ENCODE data around the gene SMIM15.

SMIM15 gene

GRCh38 chr5:61177716-61178115 lies 15.4 kb upstream of the SMIM15 start:
- H3K4me3 ChIP-seq (ENCODE audit: low read depth, low read length, poor library complexity, severe bottlenecking): no peak overlapping the region
- H3K4me1 ChIP-seq (ENCODE audit: insufficient read depth, low read length, severe bottlenecking): no peaks in the 10 kb centered on the region
- H4K20me1 ChIP-seq (ENCODE audit: insufficient read depth, low read length): no peaks in the 10 kb centered on the region
- no peak overlapping the region for H3K4me2 ChIP-seq (ENCODE audit: low read length)
- H3K27me3 ChIP-seq (ENCODE audit: insufficient read depth, low read length): no peaks in the 10 kb centered on the region
- TF ChIP-seq EZH2 (IDR thresholded peaks at IDR 0.05; ENCODE audit: borderline replicate concordance, low read length): no peak
- TF ChIP-seq CTCF (IDR thresholded peaks at IDR 0.05; ENCODE audit: low read length): no peak
- H3F3A ChIP-seq (ENCODE audit: insufficient read depth, low read length): no peaks in the 10 kb centered on the region
- H3K36me3 ChIP-seq (ENCODE audit: insufficient read depth, low read length): no peaks in the 10 kb centered on the region
- no peak overlapping the region for H2AFZ ChIP-seq (ENCODE audit: low read length)
- H3K79me2 ChIP-seq (ENCODE audit: insufficient read depth, low read length): no peaks in the 10 kb centered on the region
- H3K9me2 ChIP-seq (ENCODE audit: low read depth, low read length): no peaks in the 10 kb centered on the region
- no peak overlapping the region for H3K27ac ChIP-seq (ENCODE audit: low read depth, low read length, poor library complexity, severe bottlenecking)
- H3K9me3 ChIP-seq (ENCODE audit: low read length): no peaks in the 10 kb centered on the region
- no peak overlapping the region for H3K9ac ChIP-seq (ENCODE audit: low read length)

- Histone ChIP-seq H3K9me2 (ENCODE audit: low read depth, low read length) (no peaks in the 10 kb centered on the region), H2AFZ (ENCODE audit: low read length) (no peak overlapping the region), H3K27me3 (ENCODE audit: insufficient read depth, low read length) (no peaks in the 10 kb centered on the region), H3K36me3 (ENCODE audit: insufficient read depth, low read length) (no peaks in the 10 kb centered on the region), H3K27ac (ENCODE audit: low read depth, low read length, poor library complexity, severe bottlenecking) (no peak overlapping the region), H3K79me2 (ENCODE audit: insufficient read depth, low read length) (no peaks in the 10 kb centered on the region), H3K4me3 (ENCODE audit: low read depth, low read length, poor library complexity, severe bottlenecking) (no peak overlapping the region), H4K20me1 (ENCODE audit: insufficient read depth, low read length) (no peaks in the 10 kb centered on the region), H3F3A (ENCODE audit: insufficient read depth, low read length) (no peaks in the 10 kb centered on the region), H3K9ac (ENCODE audit: low read length) (no peak overlapping the region), H3K9me3 (ENCODE audit: low read length) (no peaks in the 10 kb centered on the region), H3K4me1 (ENCODE audit: insufficient read depth, low read length, severe bottlenecking) (no peaks in the 10 kb centered on the region), H3K4me2 (ENCODE audit: low read length) (no peak overlapping the region)
- TF ChIP-seq CTCF (IDR thresholded peaks at IDR 0.05; ENCODE audit: low read length) (no peak), EZH2 (IDR thresholded peaks at IDR 0.05; ENCODE audit: borderline replicate concordance, low read length) (no peak)
These were observed 14.8 kb upstream of the SMIM15 start for GRCh38 chr5:61177070-61177469.

- Histone ChIP-seq H3K27me3 (ENCODE audit: insufficient read depth, low read length) (no peaks in the 10 kb centered on the region), H3K4me3 (ENCODE audit: low read depth, low read length, poor library complexity, severe bottlenecking) (no peak overlapping the region), H3K9me2 (ENCODE audit: low read depth, low read length) (no peaks in the 10 kb centered on the region), H3K9ac (ENCODE audit: low read length) (no peak overlapping the region), H3K79me2 (ENCODE audit: insufficient read depth, low read length) (no peaks in the 10 kb centered on the region), H3K36me3 (ENCODE audit: insufficient read depth, low read length) (no peaks in the 10 kb centered on the region), H2AFZ (ENCODE audit: low read length) (no peak overlapping the region), H3K4me1 (ENCODE audit: insufficient read depth, low read length, severe bottlenecking) (no peaks in the 10 kb centered on the region), H4K20me1 (ENCODE audit: insufficient read depth, low read length) (no peaks in the 10 kb centered on the region), H3K4me2 (ENCODE audit: low read length) (no peak overlapping the region), H3F3A (ENCODE audit: insufficient read depth, low read length) (no peaks in the 10 kb centered on the region), H3K9me3 (ENCODE audit: low read length) (no peaks in the 10 kb centered on the region), H3K27ac (ENCODE audit: low read depth, low read length, poor library complexity, severe bottlenecking) (no peak overlapping the region)
- no peak for TF ChIP-seq CTCF (IDR thresholded peaks at IDR 0.05; ENCODE audit: low read length)
- no peak for TF ChIP-seq EZH2 (IDR thresholded peaks at IDR 0.05; ENCODE audit: borderline replicate concordance, low read length)
These were observed 14.4 kb upstream of the SMIM15 start for GRCh38 chr5:61176631-61177030.

Measured in OCI-LY1 (cell line).